Measurements from ENCODE around the gene CORO2B.
A peak's percentile ranks its signal among the peaks of the same experiment; 100 is the strongest.
"Not testable (repeated sequence)": the region's sequence is repeated elsewhere in the genome, so short reads cannot be mapped to it uniquely, and the experiment has no call there.

Gene CORO2B

DNA sequence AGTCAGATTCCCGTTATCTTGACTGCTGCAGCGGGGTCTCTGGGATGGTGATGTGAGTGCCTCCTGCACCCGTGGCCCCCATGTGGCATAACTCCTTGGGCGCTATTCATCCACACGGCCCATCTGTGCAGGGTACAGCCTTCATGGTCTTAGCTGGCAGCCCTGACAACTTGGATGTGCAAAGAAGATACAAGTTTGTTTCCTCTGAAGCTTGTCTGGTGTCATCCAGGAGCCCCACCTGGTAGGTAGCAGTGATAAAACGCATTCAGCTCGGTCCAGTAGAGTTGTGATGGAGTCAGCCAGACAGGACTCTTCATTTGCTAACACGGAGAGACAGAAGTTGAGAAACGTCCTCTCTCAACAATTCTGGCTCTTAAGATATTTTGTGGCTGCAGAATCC lies 53.3 kb downstream of the CORO2B start:
- DNase-seq, result no peak

DNA sequence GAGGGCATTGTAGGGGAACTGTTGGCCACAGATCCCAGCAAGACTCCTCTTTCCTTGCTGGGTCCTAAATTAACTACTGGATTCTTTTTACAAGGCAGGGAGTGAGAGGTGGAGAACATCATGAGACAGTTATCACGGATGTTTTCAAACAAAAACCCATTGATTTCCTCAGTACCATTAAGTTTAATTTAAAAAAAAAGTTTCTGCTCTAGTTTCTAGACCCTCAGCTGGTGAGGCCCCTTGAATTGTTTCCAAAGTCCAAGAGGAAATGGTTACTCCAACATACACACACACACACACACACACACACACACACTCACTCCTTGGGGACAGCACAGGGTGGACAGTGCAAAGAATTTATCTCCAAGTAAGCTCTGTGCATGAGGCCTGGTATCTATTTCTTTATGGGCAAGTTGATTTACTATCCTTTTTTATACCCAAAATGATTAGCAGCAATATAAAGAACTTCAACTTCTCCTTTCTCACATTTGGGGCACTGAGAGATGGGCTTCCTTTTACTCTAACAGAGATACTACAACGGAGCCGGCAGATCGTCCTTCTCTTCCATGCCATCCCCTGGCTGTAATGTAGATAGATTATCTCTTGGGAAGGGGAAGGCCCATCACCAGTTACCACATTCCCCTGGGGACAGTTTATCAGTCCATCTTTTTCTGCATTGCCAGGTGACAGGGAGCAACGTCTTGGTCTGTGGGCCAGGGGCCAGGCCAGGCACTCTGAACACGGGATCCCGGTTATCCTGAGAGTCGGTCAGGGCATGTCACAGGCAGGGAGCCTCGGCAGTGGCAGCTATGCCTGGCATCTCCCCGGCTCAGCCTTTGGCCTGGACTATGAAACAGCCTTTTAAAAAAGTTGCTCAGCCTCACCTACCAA lies 54.7 kb downstream of the CORO2B start:
- no peak for DNase-seq

DNA sequence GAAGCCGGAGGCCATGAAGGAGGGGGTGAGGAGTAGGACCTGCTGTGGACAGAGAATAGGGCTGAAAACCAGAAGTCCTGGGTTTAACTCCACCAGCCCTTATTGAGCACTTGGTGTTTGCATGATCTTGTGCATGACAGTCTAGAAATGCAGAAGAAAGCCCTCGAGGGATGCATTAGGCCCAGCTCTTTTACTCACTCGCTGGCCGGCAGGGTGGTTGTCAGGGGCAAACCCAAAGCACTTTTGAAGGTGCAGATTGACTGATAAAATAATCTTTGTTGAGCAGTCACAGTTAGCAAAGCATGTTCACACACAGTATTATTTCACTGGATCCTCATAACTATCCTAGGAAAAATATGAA lies 55.3 kb downstream of the CORO2B start:
- DNase-seq, result no peak

DNA sequence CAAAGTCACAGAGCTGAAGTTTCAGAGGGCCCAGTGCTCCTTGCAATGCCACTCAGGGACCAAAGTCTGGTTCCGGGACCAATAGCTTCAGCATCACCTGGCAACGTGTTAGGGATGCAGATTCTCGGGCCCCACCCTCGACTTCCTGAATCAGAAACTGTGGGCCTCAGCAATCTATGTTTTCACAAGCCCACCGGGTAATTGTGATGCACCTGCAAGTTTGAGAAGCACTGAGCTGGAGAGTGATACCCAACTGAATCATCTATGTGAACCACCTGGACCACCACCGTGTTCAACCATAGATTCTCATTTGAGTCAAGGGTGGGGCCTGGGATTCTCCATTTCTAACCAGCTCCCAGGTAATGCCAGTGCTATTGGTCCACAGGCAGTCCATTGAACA lies 55.7 kb downstream of the CORO2B start:
- no peak for DNase-seq

DNA sequence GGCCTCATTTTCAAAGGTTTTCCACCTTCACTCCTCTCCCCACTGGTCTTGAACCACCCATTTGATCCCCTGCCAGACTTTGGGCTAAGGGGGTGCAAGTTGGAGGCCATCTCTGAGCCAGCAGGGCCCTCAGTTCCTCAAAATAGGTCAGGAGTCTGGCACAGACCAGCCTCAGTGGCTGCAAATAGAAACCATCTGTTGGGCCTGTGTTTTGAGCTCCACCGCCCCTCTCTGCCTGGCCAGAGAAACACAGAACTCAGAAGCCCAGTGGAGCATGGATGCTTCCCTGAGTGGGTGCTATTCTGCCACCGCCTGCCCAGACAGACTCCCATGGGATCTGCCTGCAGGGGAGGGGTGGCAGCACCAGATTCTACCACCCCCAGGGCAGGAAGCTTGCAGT lies 56.3 kb downstream of the CORO2B start:
- no peak for DNase-seq

DNA sequence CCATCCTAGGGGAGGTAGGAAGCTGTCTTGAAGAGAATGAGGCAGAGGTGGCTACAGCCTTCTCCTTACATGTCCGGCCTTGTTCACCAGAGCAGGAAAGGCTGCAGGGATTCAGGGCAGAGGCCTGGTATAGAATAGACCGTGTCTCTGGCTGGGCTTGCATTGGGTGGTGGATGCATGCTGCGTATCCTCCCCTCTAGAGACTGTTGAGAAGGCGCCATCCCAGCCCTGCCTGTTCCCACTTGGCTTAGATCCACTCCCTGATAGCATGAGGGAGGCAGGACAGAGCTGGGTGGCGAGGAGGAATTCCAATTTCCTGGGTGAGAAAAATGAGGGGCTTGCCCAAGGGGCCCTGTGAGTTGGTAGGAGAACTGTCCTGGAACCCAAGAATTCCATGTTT lies 57.5 kb downstream of the CORO2B start:
- no peak for DNase-seq

DNA sequence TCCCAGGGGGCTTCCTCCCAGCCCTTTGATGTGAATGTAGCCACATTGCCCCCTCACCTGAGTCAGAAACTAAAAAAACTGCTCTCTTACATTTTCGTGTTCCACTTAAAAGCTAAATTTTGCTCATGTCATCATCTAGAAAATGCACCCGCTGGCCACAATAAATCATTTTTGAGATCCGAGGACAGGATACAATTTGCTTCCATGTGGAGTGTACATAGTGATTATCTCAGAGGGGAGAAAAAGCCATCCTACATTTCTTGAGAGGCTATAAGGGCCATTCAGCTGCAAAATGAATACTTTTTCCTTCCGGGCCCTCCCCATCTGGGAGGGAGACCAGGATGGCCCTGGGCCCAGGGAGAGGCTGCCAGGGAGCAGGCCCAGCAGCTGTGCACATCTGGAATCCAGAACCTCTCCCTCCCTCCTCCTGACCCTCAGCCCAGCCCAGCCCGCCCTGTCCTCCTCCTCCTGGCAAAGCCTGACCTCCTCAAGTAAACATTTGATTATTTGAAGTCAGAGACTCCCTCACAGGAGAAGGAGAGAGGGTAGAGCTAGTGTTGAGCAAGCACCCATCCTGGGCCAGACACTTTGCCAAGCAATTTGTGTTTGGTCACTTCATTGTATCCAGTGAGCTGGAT lies 59.1 kb downstream of the CORO2B start:
- no peak for DNase-seq

DNA sequence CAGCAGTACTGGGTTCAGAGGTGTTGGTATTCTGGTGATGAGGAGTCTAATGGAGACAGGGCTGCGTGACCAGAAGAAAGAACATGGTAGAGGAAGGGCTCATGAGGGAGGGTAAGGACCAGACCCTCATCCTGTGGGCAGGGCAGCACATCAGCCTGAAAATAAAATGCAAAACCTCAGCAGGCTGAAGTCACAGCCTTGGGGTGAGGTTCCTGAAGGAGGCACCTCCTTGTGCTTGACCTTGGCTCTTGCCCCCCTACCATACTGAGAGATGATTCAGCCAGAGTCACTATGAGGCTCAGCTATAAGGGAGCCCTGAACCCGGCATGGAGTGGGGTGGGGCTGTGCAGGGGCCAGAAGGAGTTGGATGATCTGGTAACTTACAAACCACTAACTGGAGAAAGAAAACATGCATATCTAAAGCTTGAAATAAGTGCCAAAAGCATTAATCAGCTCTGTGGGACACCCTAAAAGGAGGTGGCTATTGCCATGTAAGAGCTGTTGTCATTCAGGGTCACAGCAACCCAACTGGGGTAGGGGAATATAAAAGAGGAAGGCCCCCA lies 60.2 kb downstream of the CORO2B start:
- no peak for DNase-seq

DNA sequence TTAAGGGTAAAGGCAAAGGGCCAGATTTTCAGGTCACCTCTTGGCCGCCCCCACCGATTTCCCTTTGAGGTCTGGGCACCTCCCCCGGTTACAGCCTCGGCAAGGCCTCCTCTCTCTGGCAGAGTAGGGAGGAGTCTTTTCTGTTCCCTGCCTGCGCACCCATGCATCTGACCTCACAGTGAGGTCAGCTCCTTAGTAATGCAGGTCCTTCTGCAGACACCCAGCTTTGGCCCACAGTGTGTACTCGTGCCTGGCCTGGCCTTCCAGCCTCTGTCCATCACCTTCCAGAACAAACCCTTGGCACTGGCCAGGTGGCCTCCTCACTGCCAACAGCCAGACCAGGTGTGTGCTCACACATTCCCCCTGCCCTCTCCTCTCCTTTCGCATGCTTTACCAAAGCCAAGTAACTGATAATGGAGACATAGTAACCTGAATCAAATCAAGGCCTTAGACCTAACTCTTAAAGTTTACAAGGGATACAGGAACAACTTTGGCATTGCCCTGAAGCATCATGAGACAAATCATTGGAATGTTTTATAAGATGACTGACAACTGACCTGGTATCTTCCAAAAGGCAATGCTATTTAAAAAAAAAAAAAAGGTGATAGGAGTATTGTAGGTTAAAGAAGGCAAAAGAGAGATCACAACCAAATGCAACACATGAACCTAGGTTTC lies 61.3 kb downstream of the CORO2B start:
- DNase-seq, result no peak

DNA sequence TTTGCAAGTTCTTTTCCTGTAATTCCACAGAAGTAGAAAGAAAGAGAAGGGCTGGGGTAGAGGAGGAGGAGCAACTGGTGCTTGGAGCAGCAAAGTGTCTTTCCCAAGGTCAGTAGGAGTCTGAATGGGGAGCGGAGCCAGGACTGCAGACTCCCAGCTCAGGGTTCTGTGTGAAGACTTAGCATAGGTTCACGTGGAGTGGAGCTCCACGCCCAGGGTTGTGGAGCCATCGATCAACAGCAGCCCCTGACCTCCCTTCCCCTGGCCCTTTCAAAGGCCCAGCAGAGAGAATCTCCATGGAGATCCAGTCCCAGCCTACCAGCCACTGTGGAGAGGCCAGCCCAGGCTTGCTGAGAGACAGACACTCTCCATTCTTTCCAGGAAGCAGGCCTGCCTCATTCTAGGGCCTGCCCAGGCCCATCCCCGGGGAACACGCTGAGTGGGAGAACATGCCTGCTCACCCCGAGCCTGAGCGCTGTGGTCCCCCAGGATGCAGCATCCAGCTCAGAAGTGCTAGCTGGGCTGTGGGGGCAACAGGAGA lies 62.1 kb downstream of the CORO2B start:
- no peak for DNase-seq

DNA sequence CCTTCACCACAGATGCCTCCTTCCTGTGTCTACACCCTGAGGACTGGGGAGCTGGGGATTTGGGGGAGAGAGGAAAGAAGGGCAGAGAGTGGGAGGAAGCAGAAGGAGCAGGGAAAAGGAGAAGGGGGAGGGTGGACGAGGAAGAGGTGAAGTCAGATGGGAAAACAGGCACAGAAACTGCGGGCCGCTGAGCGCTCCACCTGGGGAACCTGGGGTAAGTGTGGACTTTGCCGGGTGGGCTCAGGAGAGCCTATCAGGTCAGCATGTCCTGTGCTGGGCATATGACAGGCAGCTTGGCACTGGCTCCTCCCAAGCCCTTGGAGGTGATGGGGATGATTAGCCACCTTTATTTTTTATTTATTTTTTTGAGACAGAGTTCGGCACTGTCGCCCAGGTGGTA lies 62.6 kb downstream of the CORO2B start:
- DNase-seq, result no peak

DNA sequence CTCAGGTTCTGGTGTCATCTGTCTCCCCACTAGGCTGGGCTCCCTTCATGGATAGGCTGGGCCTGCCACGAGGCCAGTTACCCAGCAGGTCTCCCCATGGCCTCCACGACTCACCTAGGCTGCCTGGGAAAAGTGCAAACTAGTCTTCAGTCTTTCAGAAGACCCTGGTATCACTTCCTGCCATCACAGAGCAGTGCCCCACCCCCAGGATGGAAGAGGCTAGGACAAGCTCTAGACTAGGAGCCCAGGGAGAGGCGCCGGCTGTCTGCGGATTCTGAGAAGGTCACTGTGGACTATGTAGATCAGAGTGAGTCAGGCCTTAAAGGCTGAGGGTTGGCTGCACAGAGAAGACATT lies 63.7 kb downstream of the CORO2B start:
- DNase-seq, result no peak

DNA sequence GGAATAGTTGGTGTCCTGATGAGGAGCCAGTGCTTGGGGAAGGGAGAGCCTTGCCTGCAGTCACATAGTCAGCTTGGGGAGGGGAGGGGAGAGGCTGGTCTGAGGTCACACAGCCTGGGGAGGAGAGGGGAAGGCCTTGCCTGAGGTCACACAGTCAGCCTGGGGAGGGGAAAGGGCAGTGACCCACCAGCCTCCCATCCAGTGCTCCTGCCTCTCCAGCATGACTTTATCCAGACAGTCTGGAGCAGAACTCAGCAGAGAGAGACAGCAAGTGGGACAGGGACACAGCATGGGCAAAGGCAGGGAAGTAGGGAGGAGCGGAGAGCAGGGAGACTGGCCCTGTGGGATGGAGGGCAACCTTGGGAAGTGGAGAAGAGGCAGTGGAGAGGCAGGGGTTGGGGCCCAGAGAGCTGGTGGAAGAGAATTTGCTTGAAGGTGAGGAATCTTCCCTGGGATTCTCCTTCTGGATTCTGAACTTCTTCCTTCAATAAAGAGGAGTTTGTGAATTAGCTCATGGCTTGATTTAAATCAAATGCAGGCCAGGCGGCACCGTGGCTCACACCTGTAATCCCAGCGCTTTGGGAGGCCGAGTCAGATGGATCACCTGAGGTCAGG lies 64.5 kb downstream of the CORO2B start:
- no peak for DNase-seq

DNA sequence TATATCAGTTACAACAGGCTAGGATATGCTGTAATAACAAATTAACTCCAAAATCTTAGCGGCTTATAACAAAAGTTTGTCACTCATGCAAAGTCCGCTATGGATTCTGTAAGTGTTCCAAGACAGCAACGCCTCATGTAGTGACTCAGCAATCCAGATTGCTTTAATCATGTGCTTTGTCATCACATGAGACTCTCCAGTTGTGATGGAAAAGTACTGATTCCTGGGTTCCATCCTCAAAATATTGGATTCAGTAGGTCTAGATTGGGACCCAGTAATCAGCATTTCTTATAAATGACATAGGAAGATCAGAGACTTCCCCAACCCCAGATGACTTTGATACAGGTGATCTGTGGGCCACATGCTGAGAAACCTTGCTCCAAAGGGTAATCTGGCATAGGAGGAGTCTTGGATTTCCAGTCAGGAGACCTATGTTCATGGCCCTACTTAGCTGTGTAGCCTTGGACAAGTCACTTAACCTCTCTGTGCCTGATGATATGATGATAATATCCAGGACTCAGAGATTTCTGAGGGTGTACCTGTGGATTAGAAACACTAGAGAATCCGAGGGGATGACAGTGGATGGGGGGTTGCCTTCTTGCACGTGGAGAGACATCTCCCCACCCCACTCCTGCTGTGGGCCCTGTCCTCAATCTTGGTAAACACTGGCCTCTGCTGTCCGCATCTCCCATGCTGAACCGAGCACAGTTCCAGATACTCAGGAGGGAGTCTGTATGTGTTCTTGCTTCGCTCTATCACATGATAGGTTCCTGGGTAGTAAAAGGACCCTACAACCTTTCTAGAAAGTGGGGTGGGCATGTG lies 65.5 kb downstream of the CORO2B start:
- no peak for DNase-seq

DNA sequence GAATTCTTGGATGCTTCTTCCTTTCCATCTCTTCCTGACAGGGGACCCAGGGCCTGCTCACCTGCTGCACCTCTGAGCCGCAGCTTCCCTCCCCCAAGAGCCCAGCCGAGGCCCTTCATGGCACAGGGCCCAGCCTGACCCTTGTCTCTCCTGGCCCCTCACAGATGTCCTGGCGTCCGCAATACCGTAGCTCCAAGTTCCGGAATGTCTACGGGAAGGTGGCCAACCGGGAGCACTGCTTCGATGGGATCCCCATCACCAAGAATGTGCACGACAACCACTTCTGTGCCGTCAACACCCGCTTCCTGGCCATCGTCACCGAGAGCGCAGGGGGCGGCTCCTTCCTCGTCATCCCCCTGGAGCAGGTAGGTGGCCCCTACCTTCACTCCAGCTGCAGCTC lies 66.2 kb downstream of the CORO2B start:
- DNase-seq, result no peak

DNA sequence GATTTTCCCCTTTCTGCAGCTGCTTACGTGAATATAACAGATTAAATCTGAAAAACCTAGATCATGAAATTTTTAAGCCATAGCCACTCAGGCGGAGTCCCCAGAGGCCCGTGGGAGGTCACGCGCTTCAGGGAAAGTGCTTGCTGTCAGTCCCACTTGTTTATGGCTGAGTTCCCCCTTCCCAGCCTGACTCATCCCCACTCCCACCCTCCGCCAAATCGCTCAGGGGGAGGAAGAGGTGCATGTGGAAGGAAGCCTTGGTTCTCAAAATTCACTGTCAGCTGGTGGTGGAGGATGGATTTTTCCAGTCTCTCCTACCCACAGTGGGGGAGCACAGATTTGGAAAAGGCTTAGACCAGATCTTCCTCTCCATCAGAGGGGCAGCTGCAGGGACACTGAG lies 67.4 kb downstream of the CORO2B start:
- no peak for DNase-seq

DNA sequence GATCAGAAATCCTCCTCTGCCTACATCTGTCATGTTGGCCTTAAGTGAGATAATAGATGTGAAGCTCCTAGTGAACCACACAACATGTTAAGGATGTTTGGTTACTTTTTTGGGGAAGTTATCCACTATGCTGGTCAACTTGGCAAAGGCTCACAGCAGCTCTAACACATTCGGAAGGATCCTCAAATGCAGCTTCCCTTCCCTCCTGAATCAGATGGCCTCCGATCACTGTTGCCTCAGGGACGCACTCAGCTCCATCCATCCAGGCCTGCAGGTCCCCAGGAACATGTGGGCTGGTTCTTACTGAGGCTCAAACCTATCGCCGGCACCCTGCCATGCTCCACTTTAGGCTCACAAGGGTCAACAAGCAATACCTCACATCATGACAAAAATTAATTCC lies 67.9 kb downstream of the CORO2B start:
- no peak for DNase-seq

DNA sequence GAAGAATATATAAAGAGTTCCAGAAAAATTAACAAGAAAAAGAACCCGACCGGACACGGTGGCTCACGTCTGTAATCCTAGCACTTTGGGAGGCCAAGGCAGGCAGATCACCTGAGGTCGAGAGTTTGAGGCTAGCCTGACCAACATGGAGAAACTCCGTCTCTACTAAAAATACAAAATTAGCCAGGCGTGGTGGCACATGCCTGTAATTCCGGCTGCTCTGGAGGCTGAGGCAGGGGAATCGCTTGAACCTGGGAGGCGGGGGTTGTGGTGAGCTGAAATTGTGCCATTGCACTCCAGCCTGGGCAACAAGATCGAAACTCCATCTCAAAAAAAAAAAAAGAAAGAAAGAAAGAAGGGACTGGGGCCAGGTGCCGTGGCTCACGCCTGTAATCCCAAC lies 68.6 kb downstream of the CORO2B start:
- not testable (repeated sequence) for DNase-seq

DNA sequence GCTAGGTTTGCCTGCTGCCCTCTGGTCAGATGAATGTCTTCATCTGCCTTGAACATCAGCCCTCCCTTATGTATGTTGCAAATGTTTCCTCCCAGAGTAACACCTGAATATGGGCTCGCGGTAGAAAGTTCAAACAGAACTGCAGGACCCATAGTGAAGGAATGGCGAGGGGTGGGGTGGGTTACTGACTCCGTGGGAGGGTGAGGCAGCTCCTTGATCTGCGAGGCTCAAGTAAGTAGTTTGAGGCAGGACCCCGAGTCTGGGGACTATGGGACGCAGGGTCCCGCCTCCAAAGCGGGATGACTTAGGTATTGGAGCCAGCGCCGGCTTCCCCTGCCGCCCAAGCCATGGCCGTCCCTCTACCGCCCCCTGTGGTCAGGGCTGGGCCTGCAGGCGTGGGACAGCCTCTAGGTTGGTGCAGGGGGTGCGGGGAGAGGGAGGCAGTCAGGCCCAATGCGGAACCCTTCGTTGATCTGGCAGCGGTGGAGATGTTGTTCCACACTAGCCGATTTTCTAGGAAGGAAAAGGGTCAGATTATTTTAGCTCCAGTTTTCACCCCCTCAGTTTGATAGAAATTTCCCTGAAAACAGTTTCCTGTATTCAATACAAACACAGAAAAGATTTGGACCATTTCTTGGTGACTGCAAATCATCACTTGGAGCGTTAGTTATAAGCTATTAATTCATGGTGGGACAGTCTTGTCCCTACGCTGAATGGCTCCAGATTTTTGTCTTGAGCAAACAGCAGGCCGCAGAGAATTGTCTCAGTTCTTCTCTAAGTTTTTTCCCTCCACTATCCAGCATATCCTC lies 72.3 kb downstream of the CORO2B start:
- DNase-seq, result peak; percentile 19

DNA sequence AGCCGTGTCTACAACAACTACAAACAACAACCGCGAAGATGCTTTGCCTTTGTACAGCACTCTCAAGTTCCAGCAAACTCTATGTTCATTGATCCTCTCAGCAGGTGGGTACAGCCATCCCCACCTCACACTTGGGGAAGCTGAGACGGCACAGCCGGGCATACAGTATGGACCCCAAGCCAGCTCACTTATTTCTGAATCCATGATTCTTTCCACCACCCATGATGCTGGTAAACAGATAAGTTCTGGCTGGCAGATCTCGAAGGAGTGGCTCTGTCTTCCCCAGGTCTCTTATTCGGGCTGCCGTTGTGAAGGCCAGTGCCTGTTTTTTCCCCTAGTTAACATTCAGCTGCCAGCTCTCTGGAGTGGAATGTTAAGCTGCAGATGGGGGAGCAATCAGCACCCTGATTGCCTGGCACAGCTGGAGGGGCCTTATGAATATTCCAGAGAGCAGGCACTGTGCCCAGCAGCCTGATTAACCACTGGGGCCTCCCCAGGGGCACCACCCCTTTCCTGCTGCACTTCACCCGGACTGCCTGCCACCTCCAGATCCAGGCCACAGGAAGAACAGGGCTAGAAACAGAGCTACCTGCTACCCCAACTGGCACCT lies 73.2 kb downstream of the CORO2B start:
- DNase-seq, result no peak

All from CD4-positive, alpha-beta T cell treated with Interleukin-6 for 4 hours (primary cell).